ENCODE measurements around the gene LONP2.

The LONP2 gene, protein sequence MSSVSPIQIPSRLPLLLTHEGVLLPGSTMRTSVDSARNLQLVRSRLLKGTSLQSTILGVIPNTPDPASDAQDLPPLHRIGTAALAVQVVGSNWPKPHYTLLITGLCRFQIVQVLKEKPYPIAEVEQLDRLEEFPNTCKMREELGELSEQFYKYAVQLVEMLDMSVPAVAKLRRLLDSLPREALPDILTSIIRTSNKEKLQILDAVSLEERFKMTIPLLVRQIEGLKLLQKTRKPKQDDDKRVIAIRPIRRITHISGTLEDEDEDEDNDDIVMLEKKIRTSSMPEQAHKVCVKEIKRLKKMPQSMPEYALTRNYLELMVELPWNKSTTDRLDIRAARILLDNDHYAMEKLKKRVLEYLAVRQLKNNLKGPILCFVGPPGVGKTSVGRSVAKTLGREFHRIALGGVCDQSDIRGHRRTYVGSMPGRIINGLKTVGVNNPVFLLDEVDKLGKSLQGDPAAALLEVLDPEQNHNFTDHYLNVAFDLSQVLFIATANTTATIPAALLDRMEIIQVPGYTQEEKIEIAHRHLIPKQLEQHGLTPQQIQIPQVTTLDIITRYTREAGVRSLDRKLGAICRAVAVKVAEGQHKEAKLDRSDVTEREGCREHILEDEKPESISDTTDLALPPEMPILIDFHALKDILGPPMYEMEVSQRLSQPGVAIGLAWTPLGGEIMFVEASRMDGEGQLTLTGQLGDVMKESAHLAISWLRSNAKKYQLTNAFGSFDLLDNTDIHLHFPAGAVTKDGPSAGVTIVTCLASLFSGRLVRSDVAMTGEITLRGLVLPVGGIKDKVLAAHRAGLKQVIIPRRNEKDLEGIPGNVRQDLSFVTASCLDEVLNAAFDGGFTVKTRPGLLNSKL

DNA sequence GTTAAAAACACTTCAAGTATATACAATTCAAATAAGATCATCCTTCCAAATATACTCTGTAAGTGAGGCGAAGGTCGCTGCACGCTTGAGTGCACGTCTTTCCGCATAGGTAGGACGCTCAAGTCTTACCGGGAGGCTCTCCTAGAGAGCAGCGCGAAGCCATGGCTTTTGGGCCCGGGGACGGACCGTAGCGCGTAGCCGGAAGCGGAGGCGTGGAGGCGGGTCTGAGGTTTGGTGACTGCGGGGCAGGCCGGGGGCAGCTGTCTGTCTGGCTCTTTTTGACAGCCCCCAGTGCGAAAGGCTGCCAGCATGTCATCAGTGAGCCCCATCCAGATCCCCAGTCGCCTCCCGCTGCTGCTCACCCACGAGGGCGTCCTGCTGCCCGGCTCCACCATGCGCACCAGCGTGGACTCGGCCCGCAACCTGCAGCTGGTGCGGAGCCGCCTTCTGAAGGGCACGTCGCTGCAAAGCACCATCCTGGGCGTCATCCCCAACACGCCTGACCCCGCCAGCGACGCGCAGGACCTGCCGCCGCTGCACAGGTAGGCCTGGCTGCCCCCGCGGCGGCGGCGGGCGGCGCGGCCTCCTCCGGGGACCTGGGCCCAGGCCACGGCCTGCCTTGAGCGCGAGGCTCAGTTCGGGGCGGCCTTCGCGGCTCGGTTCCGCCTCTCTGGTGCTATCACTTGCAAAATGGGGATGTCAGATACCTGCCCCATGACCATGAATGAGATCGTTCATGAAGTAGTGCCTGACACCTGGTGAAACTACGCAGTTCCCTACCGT, at the start of gene LONP2:
LONP2 (plus strand) TSS at position 221 of the 783 bp plus-strand sequence; CDS start at position 310, 89 bp downstream.
- peak; percentile 29 for DNase-seq

DNA sequence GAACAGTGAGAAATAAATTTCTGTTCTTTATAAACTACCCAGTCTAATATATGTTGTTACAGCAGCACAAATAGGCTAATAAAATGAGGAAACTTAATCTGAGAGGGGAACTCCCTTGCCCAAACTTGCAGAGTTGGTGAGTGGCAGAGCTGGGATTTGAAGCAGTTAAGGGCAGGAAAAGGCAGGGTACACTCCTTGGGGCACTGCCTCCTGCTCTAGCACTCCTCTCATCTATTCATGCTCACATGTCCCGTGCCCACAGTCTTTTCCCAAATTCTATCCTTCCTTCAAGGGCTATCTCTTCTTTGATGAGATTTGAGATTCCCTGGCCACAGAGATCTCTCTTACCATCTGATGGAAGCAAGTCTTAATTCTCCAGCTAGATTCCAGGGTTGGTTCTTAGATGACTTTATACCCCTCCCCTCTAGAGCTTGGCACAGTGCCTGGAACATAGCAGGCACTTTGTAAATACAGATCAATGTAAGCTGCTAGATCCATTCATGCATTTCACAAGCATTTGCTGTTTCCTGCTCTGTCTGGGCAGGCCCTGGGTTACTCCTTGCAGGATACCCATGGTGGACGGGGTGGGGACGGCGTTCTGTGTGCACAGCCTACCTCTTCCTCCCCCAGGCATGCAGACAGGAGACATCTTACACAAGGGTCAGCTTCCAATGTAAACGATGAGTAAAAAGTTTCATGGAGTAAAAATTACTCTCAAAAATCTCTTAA, 49.1 kb upstream of the LONP2 start:
- peak; percentile 3 for DNase-seq

DNA sequence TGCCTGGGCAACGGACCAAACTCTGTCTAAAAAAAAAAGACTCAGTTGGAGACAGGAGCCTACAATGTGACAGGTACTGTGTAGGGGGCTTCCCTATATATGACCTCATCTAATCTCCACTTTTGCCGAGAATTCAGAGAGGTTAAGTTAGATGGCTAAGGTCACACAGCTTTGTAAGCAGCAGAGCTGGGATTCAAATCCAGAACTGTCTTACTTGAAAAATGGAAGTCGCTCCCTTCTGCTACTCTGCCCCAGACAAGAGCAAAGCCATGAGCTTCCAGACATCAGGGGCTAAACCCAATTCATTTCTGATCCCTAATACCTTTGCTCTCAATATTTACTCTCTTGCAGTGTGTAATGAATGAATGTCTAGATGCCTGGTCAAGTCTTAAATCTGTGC, 46.8 kb upstream of the LONP2 start:
- peak; percentile 74 for DNase-seq

DNA sequence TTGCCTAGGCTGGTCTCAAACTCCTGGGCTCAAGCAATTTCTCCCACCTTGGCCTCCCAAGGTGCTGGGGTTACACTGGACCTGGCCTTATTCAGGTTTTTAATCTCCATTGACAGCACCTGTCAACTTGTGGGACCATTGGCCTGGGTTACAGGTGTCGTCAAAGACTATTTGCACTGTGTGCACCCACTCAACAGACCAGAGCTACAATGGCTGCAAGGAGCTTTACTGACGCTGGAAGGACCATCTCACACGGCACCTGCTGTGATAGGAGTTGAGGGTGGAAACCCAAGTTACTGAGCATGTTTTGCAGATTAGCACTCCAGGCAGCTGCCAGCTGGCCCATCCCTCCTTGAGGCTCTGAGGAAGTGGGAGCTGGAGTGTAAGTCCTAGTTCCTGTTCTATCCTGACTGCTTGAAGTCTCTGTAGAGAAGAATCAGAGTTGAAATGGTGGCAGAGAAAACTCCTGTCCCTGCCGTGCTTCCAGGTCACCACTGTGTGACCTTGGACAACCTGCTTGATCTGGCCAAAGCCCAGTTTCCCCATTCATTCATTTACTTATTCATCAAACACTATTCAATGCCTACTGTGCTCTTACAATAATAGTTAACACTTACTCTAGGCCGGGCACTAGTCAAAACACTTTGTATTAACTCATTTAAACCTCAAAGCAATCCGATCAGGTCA, 42.4 kb upstream of the LONP2 start:
- DNase-seq = no peak

DNA sequence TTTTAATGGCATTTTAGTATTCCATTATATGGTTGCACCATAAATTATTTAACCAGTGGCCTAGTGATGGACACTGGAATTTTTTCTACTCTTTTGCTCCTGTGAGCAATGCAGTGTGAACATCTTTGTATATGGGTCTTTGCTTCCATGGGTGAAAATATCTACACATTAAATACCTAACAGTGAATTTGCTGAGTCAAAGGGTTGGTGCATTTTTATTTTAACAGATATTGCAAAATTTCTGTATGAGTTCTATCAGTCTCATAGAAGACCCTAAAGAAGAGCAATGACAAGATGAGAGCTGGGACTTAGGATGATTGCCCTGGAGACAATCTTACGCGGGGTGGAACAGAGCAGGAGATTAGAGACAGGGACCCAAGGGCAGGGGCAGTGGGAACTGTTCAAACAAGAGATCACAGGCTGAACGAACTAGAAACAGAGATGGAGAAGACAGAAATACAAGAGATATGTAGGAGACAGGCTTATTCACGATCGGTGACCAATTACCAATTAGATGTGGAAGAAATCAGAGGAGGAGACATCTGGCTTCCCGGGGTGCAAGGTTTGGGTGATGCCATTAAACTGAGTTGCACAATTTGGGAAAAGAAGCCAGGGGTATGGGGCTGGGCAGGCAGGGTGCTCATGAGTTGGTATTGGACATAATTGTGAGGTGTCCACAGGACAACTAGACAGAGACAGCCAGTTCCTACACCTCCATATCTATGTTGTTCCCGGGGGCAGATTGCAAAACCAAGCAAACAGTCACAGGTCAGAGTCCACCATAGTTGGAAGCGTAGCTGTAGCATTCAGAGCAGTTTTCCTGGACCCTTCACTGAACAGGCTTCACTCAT, 39.9 kb upstream of the LONP2 start:
- no peak for DNase-seq

DNA sequence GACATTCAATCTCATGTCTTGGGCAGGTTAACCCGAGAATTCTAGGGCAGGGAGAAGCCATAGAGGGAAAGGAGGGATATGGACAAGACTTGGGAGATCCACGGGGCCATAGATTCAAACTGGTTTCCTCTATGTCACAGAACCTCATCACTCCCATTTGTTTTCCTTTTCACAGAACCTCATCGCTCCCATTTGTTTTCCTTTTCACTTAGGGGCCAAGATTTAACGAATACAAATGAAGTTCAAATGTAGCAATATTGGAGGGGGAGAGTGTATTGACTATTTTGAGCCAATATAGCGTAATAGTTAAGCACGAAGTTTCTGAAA, 39.3 kb upstream of the LONP2 start:
- no peak for DNase-seq

DNA sequence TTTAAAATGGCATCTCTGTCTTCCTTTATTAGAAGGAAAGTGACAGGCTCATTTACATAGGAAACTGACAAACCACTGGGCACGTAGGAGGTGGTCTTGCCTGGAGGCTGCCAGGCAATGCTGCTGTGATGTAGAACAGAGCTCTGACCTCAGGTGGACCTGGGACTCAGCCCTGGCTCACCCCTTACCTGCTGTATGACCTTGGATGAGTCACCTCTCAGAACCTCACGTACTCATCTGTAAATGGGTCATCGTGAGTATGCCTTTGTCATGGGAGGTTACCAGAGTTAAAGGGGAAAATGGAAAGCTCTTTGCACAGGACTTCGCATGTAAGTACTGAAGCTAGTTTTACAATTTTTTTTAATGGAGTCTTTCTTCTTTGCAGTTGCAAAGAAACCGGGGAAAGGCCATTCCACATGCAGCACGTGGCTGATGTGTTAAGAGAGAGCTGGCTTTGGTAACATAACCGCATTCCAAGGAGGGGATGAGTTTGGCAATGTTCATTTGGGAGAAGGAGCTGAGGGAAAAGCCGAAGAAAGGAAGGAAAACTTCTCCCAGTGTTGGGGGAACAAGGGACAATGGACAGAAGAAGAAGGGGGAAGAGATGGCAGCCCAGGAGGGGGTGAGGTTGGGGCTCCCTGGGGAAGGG, 37.4 kb upstream of the LONP2 start:
- no peak for DNase-seq

DNA sequence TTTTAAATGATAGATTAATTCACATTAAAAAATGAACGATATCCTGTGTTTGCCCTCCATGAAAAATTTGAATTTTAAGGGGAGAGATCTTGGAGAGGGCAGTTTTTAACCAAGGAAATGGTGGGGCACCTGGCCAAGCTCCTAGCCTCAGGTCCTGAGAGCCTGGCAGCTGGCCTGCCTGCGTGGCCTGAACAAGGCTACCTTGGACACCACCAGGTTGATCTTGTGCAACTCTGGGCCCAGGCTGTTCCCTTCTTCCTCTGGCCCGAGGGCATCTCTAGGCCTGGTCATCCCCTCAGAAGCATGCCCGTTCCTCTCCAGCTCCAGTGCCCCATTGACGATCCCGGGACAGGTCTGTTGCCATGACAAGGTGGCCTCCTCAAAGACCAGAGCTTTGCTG, 33.4 kb upstream of the LONP2 start:
- no peak for DNase-seq

DNA sequence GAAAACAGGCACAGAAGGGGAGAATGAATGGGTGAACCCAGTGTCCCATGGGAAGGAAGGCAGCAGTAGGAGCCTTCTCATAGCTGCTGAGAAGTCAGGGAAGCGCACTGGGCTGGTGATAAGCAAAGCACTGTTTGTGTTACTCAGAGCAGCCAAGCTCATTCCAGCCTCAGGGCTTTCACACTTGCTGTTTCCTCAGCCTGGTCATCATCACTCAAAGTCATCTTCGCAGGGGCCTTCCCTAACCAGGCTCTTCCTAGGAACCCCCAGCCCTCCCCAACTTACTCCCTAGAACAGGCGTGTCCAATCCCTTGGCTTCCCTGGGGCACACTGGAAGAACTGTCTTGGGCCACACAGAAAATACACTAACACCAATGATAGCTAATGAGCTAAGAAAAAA, 32.1 kb upstream of the LONP2 start:
- DNase-seq = no peak

DNA sequence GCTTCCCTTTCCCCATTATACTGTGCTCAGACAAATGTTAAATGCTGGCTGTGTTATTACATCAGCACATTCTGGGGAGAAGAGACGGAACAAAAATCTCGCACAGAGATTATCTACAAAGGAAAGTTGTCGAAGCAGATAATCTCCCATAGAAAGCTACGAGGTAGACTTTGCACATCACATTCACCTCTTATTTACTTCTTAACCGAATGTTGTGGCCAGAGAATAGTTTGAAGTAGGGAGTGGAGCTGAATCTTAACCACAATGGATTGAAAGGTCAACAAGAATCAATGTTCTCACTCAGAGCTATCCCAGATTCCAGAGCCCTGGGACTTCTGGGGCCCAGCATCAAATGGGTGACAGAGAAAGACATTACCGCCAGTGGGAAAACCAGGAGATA, 28.4 kb upstream of the LONP2 start:
- no peak for DNase-seq

DNA sequence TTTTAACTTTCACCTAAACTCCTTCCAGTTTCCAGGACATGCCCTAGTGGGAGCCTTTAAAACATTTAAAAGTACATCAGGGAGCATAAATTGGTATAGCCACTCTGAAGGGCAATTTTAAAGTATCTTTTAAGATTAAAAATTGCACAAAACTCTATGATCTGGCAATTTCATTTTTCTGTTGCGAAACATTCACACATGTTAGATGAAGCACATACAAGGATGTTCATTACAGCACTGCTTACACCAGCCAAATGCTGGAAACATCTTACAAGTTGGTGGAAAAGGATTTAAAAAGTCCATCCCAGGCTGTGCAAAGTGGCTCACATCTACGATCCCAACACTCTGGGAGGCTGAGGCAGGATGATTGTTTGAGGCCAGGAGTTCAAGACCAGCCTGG, 26.4 kb upstream of the LONP2 start:
- no peak for DNase-seq

DNA sequence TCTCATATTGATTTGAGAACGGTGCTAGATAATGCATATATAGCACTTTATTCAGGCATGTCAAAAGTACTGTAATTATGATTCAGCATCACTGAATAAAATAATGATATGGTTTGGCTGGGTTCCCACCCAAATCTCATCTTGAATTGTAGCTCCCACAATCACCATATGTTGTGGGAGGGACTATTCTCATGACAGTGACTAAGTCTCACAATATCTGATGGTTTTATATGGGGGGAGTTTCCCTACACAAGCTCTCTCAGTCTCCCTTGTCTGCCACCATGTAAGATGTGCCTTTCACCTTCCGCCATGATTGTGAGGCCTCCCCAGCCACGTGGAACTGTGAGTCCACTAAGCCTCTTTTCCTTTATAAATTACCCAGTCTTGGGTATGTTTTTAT, 25.6 kb upstream of the LONP2 start:
- no peak for DNase-seq

DNA sequence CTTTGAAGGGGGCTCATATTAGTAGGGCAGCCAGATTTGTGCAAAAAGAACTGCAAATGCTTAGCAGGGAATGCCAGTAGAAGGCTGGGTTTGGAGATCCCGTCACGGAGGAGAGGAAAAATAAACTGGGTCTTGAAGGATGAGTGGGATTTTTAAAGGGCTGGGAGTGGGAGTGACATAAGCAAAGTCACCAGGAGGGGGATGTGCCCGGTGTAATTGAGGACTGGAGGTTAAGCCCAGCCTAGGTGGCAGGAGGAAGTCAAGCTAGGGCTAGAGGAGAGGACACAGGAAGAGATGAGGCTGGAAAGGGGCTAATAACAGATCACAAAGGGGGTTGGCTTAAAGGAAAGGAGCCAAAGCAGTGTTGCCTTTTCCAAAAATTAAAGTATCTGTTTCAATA, 23.2 kb upstream of the LONP2 start:
- DNase-seq = no peak

DNA sequence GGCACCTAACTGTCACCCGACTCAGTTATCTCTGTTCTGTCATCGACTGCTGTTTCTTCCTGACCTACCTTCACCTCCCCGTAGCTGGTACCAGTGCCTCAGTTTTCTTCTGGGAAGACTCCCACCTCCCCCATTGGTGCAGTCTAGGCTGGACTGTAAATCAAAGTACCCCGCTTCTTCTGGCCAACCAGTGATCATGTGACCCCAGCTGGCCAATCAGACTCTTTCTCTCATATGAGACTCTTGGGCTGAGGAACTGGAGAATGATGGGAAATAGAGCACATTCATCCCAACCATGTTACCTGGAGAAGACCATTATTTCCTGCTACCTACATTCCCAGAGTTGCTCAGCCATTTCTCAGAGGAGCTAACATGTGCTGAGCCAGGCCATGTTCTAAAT, 20.6 kb upstream of the LONP2 start:
- no peak for DNase-seq

DNA sequence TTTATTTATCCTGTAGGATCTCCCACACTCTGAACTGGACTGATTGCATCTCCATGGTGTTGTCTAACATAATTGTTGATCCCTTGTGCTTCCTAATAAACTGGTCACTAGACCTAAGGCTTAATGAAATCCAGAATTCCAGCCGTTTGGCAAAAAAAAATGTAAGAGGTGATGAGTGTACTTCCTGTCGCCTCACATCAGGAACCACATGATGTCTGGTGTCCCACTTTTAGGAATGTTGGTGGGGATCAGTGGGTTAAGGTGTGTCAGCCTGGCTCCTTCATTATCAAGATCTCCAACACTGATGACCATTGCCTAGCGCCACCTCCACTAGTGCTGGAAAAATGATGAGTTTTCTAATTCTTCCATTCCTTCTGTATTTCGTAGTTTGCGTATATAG, 18.6 kb upstream of the LONP2 start:
- no peak for DNase-seq

DNA sequence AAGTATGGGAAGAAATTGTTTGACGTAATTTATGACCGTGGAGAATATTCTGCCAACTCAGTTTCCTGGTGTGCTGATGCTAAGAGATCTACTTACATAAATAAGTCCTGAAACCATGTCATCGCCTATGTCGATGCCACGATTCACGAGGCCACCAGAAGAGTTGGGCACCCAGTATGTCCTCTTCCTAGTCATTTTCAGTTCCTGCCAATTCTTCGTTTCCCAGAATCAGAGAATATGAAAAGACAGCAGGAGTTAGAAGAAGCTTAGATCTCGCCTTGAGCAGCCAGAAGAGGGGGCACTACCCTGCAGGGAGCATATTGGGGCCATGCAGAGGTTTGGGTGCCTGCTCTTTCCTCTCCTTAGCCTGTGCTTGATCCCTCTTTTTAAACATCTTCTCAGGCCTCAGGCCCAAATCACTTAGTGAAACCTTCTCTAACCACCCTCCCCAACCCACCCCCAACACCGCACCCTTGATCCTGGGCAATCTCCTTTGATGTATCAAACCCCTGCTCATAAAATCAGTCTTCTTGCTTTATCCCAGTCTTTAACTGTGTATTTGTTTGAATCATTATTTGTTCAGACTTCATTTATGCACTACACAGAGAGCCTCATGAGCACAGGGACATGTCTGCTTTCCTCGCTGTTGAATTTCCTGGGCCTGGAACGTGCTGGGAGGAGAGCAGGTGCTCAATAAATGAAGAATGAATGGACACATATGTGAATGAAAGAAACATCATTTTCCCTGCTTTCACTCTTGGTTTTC, 12.2 kb upstream of the LONP2 start:
- no peak for DNase-seq

DNA sequence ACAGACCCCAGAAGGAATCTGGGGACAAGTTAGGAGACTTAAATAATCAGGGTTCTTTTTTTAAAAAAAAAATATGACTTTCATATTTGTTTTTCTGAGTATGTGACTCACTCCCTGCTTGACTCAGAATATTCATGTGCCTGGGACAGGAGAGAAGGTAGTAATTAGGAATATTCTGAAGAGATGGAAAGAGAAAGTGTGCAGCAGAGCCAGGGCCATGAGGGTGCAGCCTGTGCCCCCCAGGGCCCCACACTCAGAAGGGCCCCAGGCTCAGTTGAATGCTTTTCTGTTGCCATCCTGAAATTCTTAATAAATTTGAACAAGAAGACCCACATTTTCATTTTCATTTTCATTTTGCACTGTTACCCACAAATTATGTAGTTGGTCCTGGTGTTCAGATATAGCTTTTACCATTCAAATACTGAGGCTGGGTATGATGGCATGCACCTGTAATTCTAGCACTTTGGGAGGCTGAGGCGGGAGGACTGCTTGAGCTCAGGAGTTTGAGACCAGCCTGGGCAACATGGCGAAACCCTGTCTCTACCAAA, 11.5 kb upstream of the LONP2 start:
- DNase-seq = no peak

DNA sequence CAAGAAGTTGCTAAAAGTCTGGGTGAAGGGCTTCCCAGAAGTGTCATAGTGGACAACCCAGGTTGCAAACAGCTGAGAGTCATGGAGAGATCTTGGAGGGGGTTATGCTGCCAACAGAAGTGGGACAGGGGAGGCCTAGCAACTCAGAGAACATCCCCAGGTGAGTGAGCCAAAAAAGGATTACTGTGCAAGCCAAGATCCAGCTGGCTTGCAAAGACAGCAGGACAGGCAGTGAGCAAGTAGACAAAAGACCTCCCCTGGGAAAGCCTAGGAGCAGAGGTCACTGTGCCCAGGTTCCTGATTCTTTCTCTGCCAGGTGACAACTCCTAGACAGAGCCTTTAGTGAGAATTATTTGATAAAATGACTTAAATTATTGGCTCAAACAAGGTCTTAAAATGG, 9.5 kb upstream of the LONP2 start:
- no peak for DNase-seq

DNA sequence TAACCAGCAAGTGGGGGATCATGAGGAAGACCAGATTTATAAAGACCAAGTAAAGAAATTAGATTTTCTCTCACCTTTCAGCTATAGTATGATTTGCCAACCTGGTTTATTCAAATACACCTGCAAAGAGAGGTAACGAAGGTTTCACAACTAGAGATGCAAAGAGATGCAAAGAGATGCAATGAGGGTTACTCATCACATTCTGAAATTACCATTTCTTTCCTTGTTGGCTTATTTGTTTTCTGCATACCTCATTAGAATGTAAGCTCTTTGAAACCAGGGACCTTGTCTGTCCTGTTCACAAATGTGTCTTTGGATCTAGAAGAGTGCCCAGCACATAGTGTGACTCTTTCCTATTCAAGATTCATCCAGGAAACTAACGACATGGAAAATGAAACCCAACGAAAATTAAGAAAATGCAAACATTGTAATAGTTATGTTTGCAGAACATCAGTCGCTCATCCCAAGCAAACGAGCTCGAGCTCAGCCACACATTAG, 9.0 kb upstream of the LONP2 start:
- DNase-seq = no peak

Measured in NCI-H2029 treated with DMSO at 0.1 percent for 48 hours (cell line).